Gastroesophageal sphincter (tissue), 3 donors: Measurements from ENCODE around the gene KCNQ4.

Experiments
- EP300 ChIP-seq: sonication (generic); formaldehyde crosslinking; IDR thresholded peaks from one replicate; pipeline ENCODE4 v1.6.1; 2017; ENCODE audit warnings: antibody characterized with exemption, mild to moderate bottlenecking
- POLR2A ChIP-seq, 2 donors: fragments of 450-650 bp; IDR thresholded peaks; one replicate each; pipeline ENCODE4 v1.6.1; 2017; ENCODE audit warnings: antibody characterized with exemption in 2 of 2, mild to moderate bottlenecking in 2 of 2, moderate library complexity in 1 of 2
- POLR2AphosphoS5 ChIP-seq: sonication (generic); formaldehyde crosslinking; IDR thresholded peaks from one replicate; pipeline ENCODE4 v1.6.1; 2017; ENCODE audit warnings: antibody characterized with exemption
- TF ChIP-seq, protein P1 (sequence below), 4 experiments: fragments of 200-600 bp in 2 of 4; fragments of 450-650 bp in 2 of 4; sonication (generic) in 1 of 4; IDR thresholded peaks; one replicate each; pipeline ENCODE4 v1.5.1; 2017 to 2019; ENCODE audit warnings: antibody characterized with exemption in 4 of 4, mild to moderate bottlenecking in 2 of 4, moderate library complexity in 2 of 4

DNA sequence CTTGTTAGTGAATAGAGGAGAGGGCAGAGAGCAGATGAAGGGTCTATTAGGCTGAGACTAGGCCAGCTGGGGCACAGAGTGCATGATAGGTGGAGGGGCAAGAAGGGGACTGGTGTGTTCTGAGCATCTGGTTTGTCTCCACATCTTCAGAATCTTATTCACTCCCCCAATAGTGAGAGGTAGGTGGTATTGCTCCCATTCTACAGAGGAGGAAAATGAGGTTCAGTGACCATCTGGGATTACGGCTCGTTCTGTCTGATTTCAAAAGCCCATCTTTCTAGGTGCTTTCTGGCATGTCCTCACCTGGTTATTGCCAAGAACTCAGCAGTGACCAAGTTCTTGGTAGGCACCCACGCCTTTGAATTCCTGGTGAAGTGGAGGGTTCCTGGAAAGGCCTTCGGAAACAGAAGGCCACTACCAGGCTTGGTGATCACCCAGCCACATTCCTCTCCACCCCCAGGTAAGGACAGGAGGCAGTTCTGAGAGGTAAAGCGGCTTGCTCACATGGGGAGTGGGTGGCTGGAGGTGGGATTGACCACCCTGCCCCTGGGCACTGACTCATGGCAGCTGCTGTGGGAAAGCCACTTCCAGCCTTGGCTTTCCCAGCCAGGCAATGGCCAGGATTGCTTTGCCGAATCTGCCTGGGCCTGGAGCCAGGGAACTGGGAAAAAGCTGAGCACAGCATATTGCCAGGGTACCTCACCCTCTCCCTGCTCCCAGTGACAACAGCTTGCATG is 97.4 kb downstream of the KCNQ4 start:
- TF ChIP-seq, protein P1, sequence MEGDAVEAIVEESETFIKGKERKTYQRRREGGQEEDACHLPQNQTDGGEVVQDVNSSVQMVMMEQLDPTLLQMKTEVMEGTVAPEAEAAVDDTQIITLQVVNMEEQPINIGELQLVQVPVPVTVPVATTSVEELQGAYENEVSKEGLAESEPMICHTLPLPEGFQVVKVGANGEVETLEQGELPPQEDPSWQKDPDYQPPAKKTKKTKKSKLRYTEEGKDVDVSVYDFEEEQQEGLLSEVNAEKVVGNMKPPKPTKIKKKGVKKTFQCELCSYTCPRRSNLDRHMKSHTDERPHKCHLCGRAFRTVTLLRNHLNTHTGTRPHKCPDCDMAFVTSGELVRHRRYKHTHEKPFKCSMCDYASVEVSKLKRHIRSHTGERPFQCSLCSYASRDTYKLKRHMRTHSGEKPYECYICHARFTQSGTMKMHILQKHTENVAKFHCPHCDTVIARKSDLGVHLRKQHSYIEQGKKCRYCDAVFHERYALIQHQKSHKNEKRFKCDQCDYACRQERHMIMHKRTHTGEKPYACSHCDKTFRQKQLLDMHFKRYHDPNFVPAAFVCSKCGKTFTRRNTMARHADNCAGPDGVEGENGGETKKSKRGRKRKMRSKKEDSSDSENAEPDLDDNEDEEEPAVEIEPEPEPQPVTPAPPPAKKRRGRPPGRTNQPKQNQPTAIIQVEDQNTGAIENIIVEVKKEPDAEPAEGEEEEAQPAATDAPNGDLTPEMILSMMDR (IDR thresholded peaks at IDR 0.05) = no peak
- TF ChIP-seq EP300 = no peak
- no peak for TF ChIP-seq POLR2A (IDR thresholded peaks at IDR 0.05)
- no peak for TF ChIP-seq POLR2AphosphoS5
